Stimulated activated CD4-positive, alpha-beta T cell treated with anti-CD3 and anti-CD28 coated beads, Interleukin-12 subunit alpha, Interleukin-12 subunit beta, amount 100 ng/mL, for 48 hours (primary cell): ENCODE data around the gene MARK1.

Experiments
- DNase-seq, 3 donors: peaks; one replicate each; pipeline ENCODE4 v3.0.0-alpha.2; 2020; ENCODE audit warnings: low read depth in 2 of 3, low spot score in 1 of 3

The MARK1 gene

GRCh38 chr1:220528679-220529501 is 954 bp downstream of the MARK1 start:
- no peak for DNase-seq

- DNase-seq, result no peak
Measured at GRCh38 chr1:220529521-220530020, 1.6 kb downstream of the MARK1 start.

- no peak for DNase-seq
Measured at GRCh38 chr1:220533504-220534109, 5.7 kb downstream of the MARK1 start.

- no peak for DNase-seq
Measured at GRCh38 chr1:220544901-220545303, 17.0 kb downstream of the MARK1 start.

GRCh38 chr1:220550811-220551399 is 23.0 kb downstream of the MARK1 start:
- no peak for DNase-seq

- no peak for DNase-seq
Measured at GRCh38 chr1:220551718-220552117, 23.8 kb downstream of the MARK1 start.

- no peak for DNase-seq
Measured at GRCh38 chr1:220552672-220553260, 24.8 kb downstream of the MARK1 start.

- DNase-seq, result no peak
Measured at GRCh38 chr1:220556641-220557040, 28.7 kb downstream of the MARK1 start.

GRCh38 chr1:220563564-220563963 is 35.6 kb downstream of the MARK1 start:
- DNase-seq, result no peak

- DNase-seq, result no peak
Measured at GRCh38 chr1:220564216-220564615, 36.3 kb downstream of the MARK1 start.

GRCh38 chr1:220565670-220566069 is 37.7 kb downstream of the MARK1 start:
- DNase-seq, result no peak

GRCh38 chr1:220566869-220567268 is 38.9 kb downstream of the MARK1 start:
- no peak for DNase-seq

GRCh38 chr1:220572416-220572815 is 44.5 kb downstream of the MARK1 start:
- no peak for DNase-seq

GRCh38 chr1:220573836-220574235 is 45.9 kb downstream of the MARK1 start:
- no peak for DNase-seq

- no peak for DNase-seq
Measured at GRCh38 chr1:220575718-220576497, 48.0 kb downstream of the MARK1 start.

- no peak for DNase-seq
Measured at GRCh38 chr1:220577926-220578325, 50.0 kb downstream of the MARK1 start.

GRCh38 chr1:220579317-220579716 is 51.4 kb downstream of the MARK1 start:
- no peak for DNase-seq

GRCh38 chr1:220592714-220593113 is 64.8 kb downstream of the MARK1 start:
- DNase-seq, result no peak

GRCh38 chr1:220594356-220594755 is 66.4 kb downstream of the MARK1 start:
- DNase-seq, result no peak

GRCh38 chr1:220595179-220595578 is 67.2 kb downstream of the MARK1 start:
- DNase-seq, result no peak

- DNase-seq, result no peak
Measured at GRCh38 chr1:220604926-220605325, 77.0 kb downstream of the MARK1 start.
